Lung (tissue), 12 donors: ENCODE measurements around the gene FLNA. TPM values are rescaled to one million over a fixed set of nuclear protein-coding genes. Genes with fewer than 3 reads are reported as not detected.

Experiments used
- ATAC-seq: fragments of 200-7000 bp; cut with Tn5 transposase; one replicate; pipeline ENCODE4 v1.9.1; 2020; ENCODE audit warnings: moderate number of reproducible peaks; ENCODE audit not compliant: insufficient read depth, low FRiP score
- DNase-seq, 3 donors: peaks; one replicate each; pipeline ENCODE4 v3.0.0-alpha.2; 2013 to 2017
- H3K27ac ChIP-seq, 2 donors: one replicate each; pipeline ENCODE4 v1.5.1; 2013; ENCODE audit warnings: mild to moderate bottlenecking in 2 of 2, moderate library complexity in 2 of 2, control low read depth in 1 of 2, inconsistent platforms in 1 of 2, low read depth in 1 of 2, low read length in 1 of 2
- H3K27me3 ChIP-seq, 3 donors: one replicate each; pipeline ENCODE4 v1.5.1; 2013; ENCODE audit warnings: low read length in 2 of 3; ENCODE audit not compliant: control insufficient read depth in 3 of 3, insufficient read depth in 3 of 3
- H3K36me3 ChIP-seq, 4 donors: one replicate each; pipeline ENCODE4 v1.5.1; 2013; ENCODE audit warnings: low read length in 4 of 4, mild to moderate bottlenecking in 1 of 4, moderate library complexity in 1 of 4; ENCODE audit not compliant: control insufficient read depth in 4 of 4, insufficient read depth in 4 of 4
- H3K4me1 ChIP-seq, 5 donors: one replicate each; pipeline ENCODE4 v1.5.1; 2013; ENCODE audit warnings: low read length in 5 of 5, mild to moderate bottlenecking in 2 of 5, moderate library complexity in 1 of 5; ENCODE audit not compliant: control insufficient read depth in 5 of 5, insufficient read depth in 5 of 5
- H3K4me3 ChIP-seq: one replicate; pipeline ENCODE4 v1.5.1; 2013; ENCODE audit warnings: mild to moderate bottlenecking, control low read depth, moderate library complexity
- H3K9ac ChIP-seq, 2 donors: one replicate each; pipeline ENCODE4 v1.5.1; 2013; ENCODE audit warnings: low read length in 2 of 2, control low read depth in 1 of 2; ENCODE audit not compliant: insufficient read depth in 1 of 2
- H3K9me3 ChIP-seq, 4 donors: one replicate each; pipeline ENCODE4 v1.5.1; 2013; ENCODE audit warnings: low read length in 3 of 4, mild to moderate bottlenecking in 1 of 4, moderate library complexity in 1 of 4; ENCODE audit not compliant: control insufficient read depth in 4 of 4, insufficient read depth in 3 of 4
- WGBS, 2 donors: extraction: QIAGEN DNeasy Blood & Tissue Kit; methylation state at CpG; one replicate each; pipeline ENCODE4 v1.1.7; 2013; 5-methylcytosine and 5-hydroxymethylcytosine counted together
- polyA plus RNA-seq, 2 donors: library from polyadenylated mRNA; stranded (reverse); fragments of 200-250 nt; gene quantifications; one replicate each; pipeline ENCODE4 v1.2.1, GENCODE V29; 2013
- total RNA-seq, 2 donors: library from RNA; depleted of rRNA in 1 of 2; stranded (reverse); fragments of >200 nt in 1 of 2; gene quantifications; one replicate each; pipeline ENCODE4 v1.2.1, GENCODE V29; 2014 to 2021
- TF ChIP-seq, protein P1 (sequence below): IDR thresholded peaks from 2 replicates; pipeline ENCODE4 v1.5.1; 2012; ENCODE audit warnings: mild to moderate bottlenecking; ENCODE audit errors: control extremely low read depth, extremely low read depth
- donor health status: control.
- donor health status: control.
- donor health status: Bipolar disorder and iron deficiency.
- donor health status: healthy.
- donor health status: DM: yes; HTN: yes; CAD: no.

Gene FLNA
- total and polyA plus RNA-seq, 4 donors, result 602 to 1,802 (median 714) TPM

DNA sequence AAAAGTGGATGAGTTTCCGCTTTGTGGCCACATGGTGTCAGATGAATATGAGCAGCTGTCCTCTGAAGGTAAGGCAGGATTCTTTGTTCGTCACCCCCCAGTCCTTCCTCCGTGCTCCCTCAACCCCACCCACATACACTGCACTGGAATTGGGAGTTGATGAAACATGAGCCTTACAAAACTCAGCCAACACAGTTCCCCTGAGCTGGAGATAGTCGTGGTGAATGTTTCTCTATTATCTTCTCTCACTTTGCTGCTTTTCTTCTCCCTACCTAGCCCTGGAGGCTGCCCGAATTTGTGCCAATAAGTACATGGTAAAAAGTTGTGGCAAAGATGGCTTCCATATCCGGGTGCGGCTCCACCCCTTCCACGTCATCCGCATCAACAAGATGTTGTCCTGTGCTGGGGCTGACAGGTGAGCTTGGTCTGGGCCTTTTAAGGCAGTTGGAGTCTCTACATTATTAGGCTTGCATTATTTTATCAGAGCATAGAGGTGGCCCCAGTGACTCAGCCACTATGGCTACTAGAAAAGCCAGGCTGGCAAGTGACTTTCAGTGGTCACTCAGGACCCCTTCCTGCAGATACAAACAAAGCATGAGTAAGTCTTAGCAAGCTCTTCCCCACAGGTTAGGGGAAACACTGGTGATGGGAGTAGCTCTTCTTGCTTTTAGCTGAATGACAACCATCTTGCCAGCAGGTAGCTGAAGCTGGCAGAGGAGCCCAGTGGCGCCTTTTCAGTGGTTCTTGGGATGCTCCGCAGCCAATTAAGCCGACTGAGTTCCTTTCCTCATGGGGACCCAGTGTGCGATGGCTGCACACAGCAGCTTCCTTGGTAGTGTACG lies 25.3 kb upstream of the FLNA start:
- peak overlapping the region; percentile 70 for H3K4me3 ChIP-seq
- 41 to 60% methylated on average over 13 to 14 of the region's 14 CpGs for whole genome bisulfite sequencing, 2 donors
- H3K27ac ChIP-seq, result peak overlapping the region; percentile 41 to 62
- no peak for DNase-seq
- no peaks in the 10 kb centered on the region for H3K27me3 ChIP-seq
- TF ChIP-seq, protein P1, sequence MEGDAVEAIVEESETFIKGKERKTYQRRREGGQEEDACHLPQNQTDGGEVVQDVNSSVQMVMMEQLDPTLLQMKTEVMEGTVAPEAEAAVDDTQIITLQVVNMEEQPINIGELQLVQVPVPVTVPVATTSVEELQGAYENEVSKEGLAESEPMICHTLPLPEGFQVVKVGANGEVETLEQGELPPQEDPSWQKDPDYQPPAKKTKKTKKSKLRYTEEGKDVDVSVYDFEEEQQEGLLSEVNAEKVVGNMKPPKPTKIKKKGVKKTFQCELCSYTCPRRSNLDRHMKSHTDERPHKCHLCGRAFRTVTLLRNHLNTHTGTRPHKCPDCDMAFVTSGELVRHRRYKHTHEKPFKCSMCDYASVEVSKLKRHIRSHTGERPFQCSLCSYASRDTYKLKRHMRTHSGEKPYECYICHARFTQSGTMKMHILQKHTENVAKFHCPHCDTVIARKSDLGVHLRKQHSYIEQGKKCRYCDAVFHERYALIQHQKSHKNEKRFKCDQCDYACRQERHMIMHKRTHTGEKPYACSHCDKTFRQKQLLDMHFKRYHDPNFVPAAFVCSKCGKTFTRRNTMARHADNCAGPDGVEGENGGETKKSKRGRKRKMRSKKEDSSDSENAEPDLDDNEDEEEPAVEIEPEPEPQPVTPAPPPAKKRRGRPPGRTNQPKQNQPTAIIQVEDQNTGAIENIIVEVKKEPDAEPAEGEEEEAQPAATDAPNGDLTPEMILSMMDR, result no peak
- H3K9me3 ChIP-seq, result peaks cover 0 to 5% (median 2%) of the 10 kb centered on the region in 4 donors
- H3K36me3 ChIP-seq, result peaks cover 4 to 18% (median 13%) of the 10 kb centered on the region in 4 donors
- H3K4me1 ChIP-seq, result peaks cover 0 to 16% (median 0%) of the 10 kb centered on the region in 5 donors
- H3K9ac ChIP-seq, result peak overlapping the region; percentile 94 to 98
- no peak for ATAC-seq

DNA sequence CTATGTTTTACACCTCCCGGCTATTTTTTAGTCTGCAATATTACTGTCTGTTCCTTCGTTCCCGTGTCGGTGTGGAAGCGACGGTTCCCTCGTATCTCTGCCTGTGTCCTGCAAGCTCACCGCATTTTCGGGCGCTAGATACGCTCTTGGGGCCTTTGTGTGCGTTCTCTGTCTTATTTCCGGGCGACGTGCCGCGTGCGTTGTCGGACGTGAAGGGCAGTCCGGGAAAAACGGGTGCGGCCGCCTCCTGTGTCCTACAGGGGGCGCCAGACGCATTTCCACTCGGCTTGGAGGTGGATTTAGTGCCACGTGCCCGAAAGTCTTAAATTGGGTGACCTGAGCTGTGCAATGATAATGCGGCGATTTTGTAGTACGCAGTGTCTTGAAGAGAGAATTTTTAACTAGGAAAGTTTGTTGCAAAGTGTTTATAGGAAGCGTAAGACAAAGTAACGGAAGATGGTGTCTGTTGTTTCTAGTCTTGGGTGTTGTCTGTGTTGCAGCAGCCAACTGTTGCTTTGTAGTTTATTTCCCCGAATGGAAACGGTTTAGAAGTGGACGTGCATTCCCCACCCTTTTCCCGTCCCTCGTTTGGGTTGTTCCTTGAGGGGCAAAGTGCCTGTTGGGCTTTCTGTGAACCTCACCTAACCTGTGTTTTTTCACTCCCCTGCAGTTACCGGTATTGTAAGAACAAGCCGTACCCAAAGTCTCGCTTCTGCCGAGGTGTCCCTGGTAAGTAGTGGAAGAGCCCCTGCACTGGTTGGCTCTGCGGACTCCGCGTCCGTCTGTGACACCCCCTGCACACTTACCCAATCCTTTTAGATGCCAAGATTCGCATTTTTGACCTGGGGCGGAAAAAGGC lies 24.5 kb upstream of the FLNA start:
- peaks cover 4 to 18% (median 13%) of the 10 kb centered on the region in 4 donors for H3K36me3 ChIP-seq
- TF ChIP-seq, protein P1, result peak; percentile 53
- peak overlapping the region; percentile 97 to 98 for H3K27ac ChIP-seq
- ATAC-seq, result peak; percentile 49
- H3K9ac ChIP-seq, result peak overlapping the region; percentile 94 to 98
- peaks cover 0 to 16% (median 0%) of the 10 kb centered on the region in 5 donors for H3K4me1 ChIP-seq
- H3K27me3 ChIP-seq, result no peaks in the 10 kb centered on the region
- H3K9me3 ChIP-seq, result peaks cover 0 to 5% (median 2%) of the 10 kb centered on the region in 4 donors
- DNase-seq, result peak; percentile 89 to 90 (median 90)
- peak overlapping the region; percentile 70 for H3K4me3 ChIP-seq
- WGBS, 2 donors, result 3 to 38% methylated on average over 49 of the region's 49 CpGs

DNA sequence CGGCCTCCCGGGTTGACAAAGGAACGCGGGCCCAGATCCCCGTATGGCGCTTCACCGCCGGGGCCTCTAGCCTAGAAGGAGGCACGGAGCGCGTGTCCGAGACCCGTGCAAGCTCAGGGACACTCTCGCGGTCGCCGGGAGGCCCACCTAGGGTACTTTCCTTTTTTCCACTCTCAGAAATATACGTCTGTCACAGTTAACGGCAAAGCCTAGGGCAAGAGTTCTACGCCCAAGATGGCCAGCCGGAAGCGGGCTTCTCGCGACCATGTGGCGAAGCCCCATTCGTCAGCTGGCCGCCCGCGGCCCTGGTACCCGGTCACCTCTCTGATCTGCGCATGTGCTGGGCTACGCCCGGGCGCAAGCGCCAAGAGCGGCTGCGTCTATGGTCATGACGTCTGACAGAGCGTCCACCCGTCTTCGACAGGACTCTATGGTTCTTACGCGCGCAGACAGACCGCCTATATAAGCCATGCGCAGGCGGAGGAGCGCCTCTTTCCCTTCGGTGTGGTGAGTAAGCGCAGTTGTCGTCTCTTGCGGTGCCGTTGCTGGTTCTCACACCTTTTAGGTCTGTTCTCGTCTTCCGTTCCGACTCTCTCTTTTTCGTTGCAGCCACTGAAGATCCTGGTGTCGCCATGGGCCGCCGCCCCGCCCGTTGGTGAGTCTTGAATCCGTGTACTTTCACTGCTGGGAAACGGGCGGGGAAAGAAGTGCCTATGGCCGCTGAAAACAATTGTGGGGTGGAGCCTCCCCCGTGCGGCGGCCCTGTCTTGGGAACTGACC lies 23.6 kb upstream of the FLNA start, which contains the start of gene RPL10:
RPL10 (plus strand) TSS at position 490 of the 780 bp plus-strand sequence; CDS start at position 633, 143 bp downstream.
- Histone ChIP-seq H3K9me3 (peaks cover 0 to 5% (median 2%) of the 10 kb centered on the region in 4 donors), H3K9ac (peak within 1 kb of the TSS; percentile 94 to 98), H3K4me1 (peaks cover 0 to 16% (median 0%) of the 10 kb centered on the region in 5 donors), H3K4me3 (peak within 1 kb of the TSS; percentile 70), H3K27me3 (no peaks in the 10 kb centered on the region), H3K36me3 (peaks cover 4 to 18% (median 13%) of the 10 kb centered on the region in 4 donors), H3K27ac (peak within 1 kb of the TSS; percentile 97 to 98)
- WGBS, 2 donors, result 0 to 41% methylated on average over 51 to 69 of the region's 69 CpGs
- peak; percentile 96 to 98 (median 97) for DNase-seq
- peak; percentile 76 for ATAC-seq
- TF ChIP-seq, protein P1, result no peak
